ENCODE results near the gene RNF149. TPM values are rescaled to one million over a fixed set of nuclear protein-coding genes. Genes with fewer than 3 reads are reported as not detected.

Gene RNF149
- total RNA-seq (ENCODE audit: low replicate concordance), result 28.1 and 35.0 TPM in 2 replicates

GRCh38 chr2:101308432-101309210 is at the start of gene RNF149:
RNF149 (minus strand) TSS chr2:101308701; CDS start chr2:101308588, 113 bp downstream.
- H3K27me3 Mint-ChIP-seq (ENCODE audit: insufficient read depth, low read depth), result peaks cover 2% of the 10 kb centered on the region
- Histone ChIP-seq H3K4me2 (peak within 1 kb of the TSS; percentile 85), H3K79me2 (ENCODE audit: low read depth) (peaks cover 47% of the 10 kb centered on the region), H3K4me3 (peak within 1 kb of the TSS; percentile 62), H3K27ac (no peak within 1 kb of the TSS), H3K36me3 (no peaks in the 10 kb centered on the region), H3K9me3 (ENCODE audit: low read depth) (no peaks in the 10 kb centered on the region), H2AFZ (replicated peaks) (peak within 1 kb of the TSS; percentile 92), H3K27me3 (peaks cover 12% of the 10 kb centered on the region), H3F3A (ENCODE audit: low read depth) (no peaks in the 10 kb centered on the region), H4K20me1 (ENCODE audit: low read depth) (peaks cover 37% of the 10 kb centered on the region), H3K4me1 (peaks cover 11% of the 10 kb centered on the region), H3K9ac (no peak within 1 kb of the TSS)
- H3K4me3 Mint-ChIP-seq, result peak within 1 kb of the TSS; percentile 92
- H3K36me3 Mint-ChIP-seq, result peaks cover 16% of the 10 kb centered on the region
- peaks cover 31% of the 10 kb centered on the region for H3K4me1 Mint-ChIP-seq
- peak within 1 kb of the TSS; percentile 66 for H3K27ac Mint-ChIP-seq
- H3K9me3 Mint-ChIP-seq, result peaks cover 2% of the 10 kb centered on the region
- peak; percentile 93 for DNase-seq (ENCODE audit: low spot score)
- no peak for TF ChIP-seq CTCF (IDR thresholded peaks at IDR 0.05)
- no peak for TF ChIP-seq EZH2phosphoT487 (IDR thresholded peaks at IDR 0.05)
- peak; percentile 27 for TF ChIP-seq EZH2 (IDR thresholded peaks at IDR 0.05)

- Histone ChIP-seq H3K4me1 (peaks cover 8% of the 10 kb centered on the region), H3K79me2 (ENCODE audit: low read depth) (no peaks in the 10 kb centered on the region), H3K27ac (no peak overlapping the region), H3K4me3 (no peak overlapping the region), H3K36me3 (no peaks in the 10 kb centered on the region), H2AFZ (replicated peaks) (no peak overlapping the region), H3F3A (ENCODE audit: low read depth) (no peaks in the 10 kb centered on the region), H3K4me2 (no peak overlapping the region), H3K9me3 (ENCODE audit: low read depth) (no peaks in the 10 kb centered on the region), H3K27me3 (no peaks in the 10 kb centered on the region), H4K20me1 (ENCODE audit: low read depth) (no peaks in the 10 kb centered on the region), H3K9ac (no peak overlapping the region)
- no peak overlapping the region for H3K27ac Mint-ChIP-seq
- peaks cover 7% of the 10 kb centered on the region for H3K27me3 Mint-ChIP-seq (ENCODE audit: insufficient read depth, low read depth)
- TF ChIP-seq CTCF (IDR thresholded peaks at IDR 0.05) (no peak), EZH2 (IDR thresholded peaks at IDR 0.05) (no peak), EZH2phosphoT487 (IDR thresholded peaks at IDR 0.05) (no peak)
- H3K36me3 Mint-ChIP-seq, result no peaks in the 10 kb centered on the region
- H3K4me3 Mint-ChIP-seq, result no peak overlapping the region
- DNase-seq (ENCODE audit: low spot score), result no peak
- no peaks in the 10 kb centered on the region for H3K9me3 Mint-ChIP-seq
- H3K4me1 Mint-ChIP-seq, result peaks cover 7% of the 10 kb centered on the region
These were observed 48.9 kb upstream of the RNF149 start for GRCh38 chr2:101357376-101357775.

DNA sequence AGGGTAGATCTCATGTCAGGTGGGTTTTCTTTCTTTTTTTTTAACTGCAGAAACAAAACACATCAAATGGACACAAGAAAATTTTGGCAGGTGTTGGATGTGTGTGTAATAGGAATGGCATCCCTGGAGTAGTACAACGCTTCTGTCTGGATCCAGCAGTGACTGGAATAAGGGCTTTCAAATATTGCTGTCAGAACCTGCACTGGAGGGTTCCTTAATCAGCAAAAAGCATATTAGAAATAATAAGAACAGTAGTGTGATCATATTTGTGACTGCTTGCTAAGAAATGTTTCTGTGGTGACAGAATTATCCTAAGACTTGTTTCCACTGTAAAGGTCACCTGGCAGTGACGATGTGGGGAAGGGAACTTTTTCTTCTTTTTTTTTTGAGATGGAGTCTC is 48.0 kb upstream of the RNF149 start:
- Histone ChIP-seq H3F3A (ENCODE audit: low read depth) (no peaks in the 10 kb centered on the region), H3K79me2 (ENCODE audit: low read depth) (no peaks in the 10 kb centered on the region), H3K4me3 (no peak overlapping the region), H4K20me1 (ENCODE audit: low read depth) (no peaks in the 10 kb centered on the region), H2AFZ (replicated peaks) (no peak overlapping the region), H3K36me3 (no peaks in the 10 kb centered on the region), H3K4me1 (no peaks in the 10 kb centered on the region), H3K27me3 (no peaks in the 10 kb centered on the region), H3K4me2 (no peak overlapping the region), H3K9ac (no peak overlapping the region), H3K9me3 (ENCODE audit: low read depth) (no peaks in the 10 kb centered on the region), H3K27ac (no peak overlapping the region)
- Mint-ChIP-seq H3K27ac (no peak overlapping the region), H3K36me3 (no peaks in the 10 kb centered on the region), H3K4me3 (no peak overlapping the region), H3K4me1 (peaks cover 3% of the 10 kb centered on the region), H3K27me3 (ENCODE audit: insufficient read depth, low read depth) (peaks cover 7% of the 10 kb centered on the region), H3K9me3 (no peaks in the 10 kb centered on the region)
- TF ChIP-seq EZH2phosphoT487 (IDR thresholded peaks at IDR 0.05) (no peak), EZH2 (IDR thresholded peaks at IDR 0.05) (no peak), CTCF (IDR thresholded peaks at IDR 0.05) (no peak)
- no peak for DNase-seq (ENCODE audit: low spot score)
